DND-41 (cell line): ENCODE measurements around the gene PABPC1L.

Experiments used
- ATAC-seq: fragments of 200-7000 bp; cut with Tn5 transposase; 3 replicates; pipeline ENCODE4 v1.9.1; 2021; ENCODE audit warnings: low read depth; ENCODE audit not compliant: insufficient read depth
- DNase-seq: peaks from one replicate; pipeline ENCODE4 v3.0.0-alpha.2; 2020
- H2AFZ ChIP-seq: 2 replicates; pipeline ENCODE4 v1.6.0; 2012; ENCODE audit warnings: low read depth, low read length
- H3K27ac ChIP-seq: 2 replicates; pipeline ENCODE4 v1.5.1; 2012; ENCODE audit warnings: low read length, inconsistent platforms
- H3K27me3 ChIP-seq: fragments of 200-600 bp; sonication (generic); 2 replicates; pipeline ENCODE4 v1.6.0; 2012; ENCODE audit warnings: low read length, mild to moderate bottlenecking, inconsistent platforms; ENCODE audit not compliant: insufficient read depth, poor library complexity
- H3K36me3 ChIP-seq: 2 replicates; pipeline ENCODE4 v1.5.1; 2012; ENCODE audit warnings: low read length, inconsistent platforms; ENCODE audit not compliant: insufficient read depth
- H3K4me1 ChIP-seq: 2 replicates; pipeline ENCODE4 v1.5.1; 2012; ENCODE audit warnings: mild to moderate bottlenecking, low read length; ENCODE audit not compliant: insufficient read depth
- H3K4me2 ChIP-seq: 2 replicates; pipeline ENCODE4 v1.6.0; 2012; ENCODE audit warnings: mild to moderate bottlenecking, moderate library complexity, low read length, inconsistent platforms; ENCODE audit not compliant: insufficient read depth
- H3K4me3 ChIP-seq, 2 experiments: fragments of 200-600 bp in 1 of 2; shearing (Covaris generic) in 1 of 2; 2 replicates each; pipeline ENCODE4 v1.5.1; 2012 to 2016; ENCODE audit warnings: inconsistent platforms in 2 of 2, low read length in 2 of 2, mild to moderate bottlenecking in 2 of 2, low read depth in 1 of 2, moderate library complexity in 1 of 2
- H3K79me2 ChIP-seq: 2 replicates; pipeline ENCODE4 v1.6.0; 2012; ENCODE audit warnings: low read length, inconsistent platforms; ENCODE audit not compliant: insufficient read depth
- H3K9ac ChIP-seq: 2 replicates; pipeline ENCODE4 v1.6.0; 2012; ENCODE audit warnings: low read depth, mild to moderate bottlenecking, inconsistent platforms, low read length, moderate library complexity
- H3K9me3 ChIP-seq: 2 replicates; pipeline ENCODE4 v1.5.1; 2012; ENCODE audit warnings: low read length, moderate library complexity, mild to moderate bottlenecking, inconsistent platforms; ENCODE audit not compliant: insufficient read depth, severe bottlenecking
- H4K20me1 ChIP-seq: 2 replicates; pipeline ENCODE4 v1.6.0; 2012; ENCODE audit warnings: low read length; ENCODE audit not compliant: insufficient read depth
- CTCF ChIP-seq: IDR thresholded peaks from 2 replicates; pipeline ENCODE4 v1.5.1; 2012; ENCODE audit warnings: borderline replicate concordance, low read length, moderate library complexity, mild to moderate bottlenecking; ENCODE audit not compliant: poor library complexity, severe bottlenecking; ENCODE audit errors: extremely low read depth
- EZH2 ChIP-seq: IDR thresholded peaks from 3 replicates; pipeline ENCODE4 v1.6.1; 2012; ENCODE audit warnings: borderline replicate concordance, low read depth, mild to moderate bottlenecking, moderate library complexity, low read length, inconsistent platforms; ENCODE audit not compliant: severe bottlenecking

The PABPC1L gene

GRCh38 chr20:44891826-44892225 lies 18.0 kb upstream of the PABPC1L start:
- Histone ChIP-seq H3K27ac (no peak overlapping the region), H3K4me1 (peaks cover 30% of the 10 kb centered on the region), H3K9me3 (no peaks in the 10 kb centered on the region), H3K27me3 (no peaks in the 10 kb centered on the region), H3K9ac (no peak overlapping the region), H3K4me3 (no peak overlapping the region), H2AFZ (no peak overlapping the region), H3K79me2 (peaks cover 99% of the 10 kb centered on the region), H4K20me1 (peaks cover 90% of the 10 kb centered on the region), H3K36me3 (peaks cover 51% of the 10 kb centered on the region), H3K4me2 (peak overlapping the region; percentile 14; the same call in 1 of the 2 replicates)
- no peak for DNase-seq
- ATAC-seq, result no peak
- no peak for TF ChIP-seq CTCF
- no peak for TF ChIP-seq EZH2

- Histone ChIP-seq H3K79me2 (peaks cover 99% of the 10 kb centered on the region), H3K36me3 (peaks cover 40% of the 10 kb centered on the region), H3K4me3 (no peak overlapping the region), H4K20me1 (peaks cover 90% of the 10 kb centered on the region), H3K27me3 (no peaks in the 10 kb centered on the region), H3K9me3 (no peaks in the 10 kb centered on the region), H2AFZ (no peak overlapping the region), H3K27ac (no peak overlapping the region), H3K4me1 (peaks cover 3% of the 10 kb centered on the region; the same call in 1 of the 2 replicates), H3K4me2 (no peak overlapping the region), H3K9ac (no peak overlapping the region)
- DNase-seq (no peak), ATAC-seq (no peak)
- TF ChIP-seq EZH2 (no peak), CTCF (no peak)
Measured at GRCh38 chr20:44894959-44895358, 14.9 kb upstream of the PABPC1L start.

GRCh38 chr20:44896583-44896982 lies 13.3 kb upstream of the PABPC1L start:
- H3K9ac ChIP-seq, result no peak overlapping the region
- no peaks in the 10 kb centered on the region for H3K27me3 ChIP-seq
- no peak overlapping the region for H3K4me3 ChIP-seq
- ATAC-seq (no peak), DNase-seq (no peak)
- H4K20me1 ChIP-seq, result peaks cover 93% of the 10 kb centered on the region
- H2AFZ ChIP-seq, result no peak overlapping the region
- no peak overlapping the region for H3K27ac ChIP-seq
- H3K4me1 ChIP-seq, result no peaks in the 10 kb centered on the region
- H3K36me3 ChIP-seq, result peaks cover 50% of the 10 kb centered on the region
- H3K4me2 ChIP-seq, result no peak overlapping the region; the same call in 1 of the 2 replicates
- H3K79me2 ChIP-seq, result peaks cover 100% of the 10 kb centered on the region
- no peak for TF ChIP-seq CTCF
- H3K9me3 ChIP-seq, result no peaks in the 10 kb centered on the region

GRCh38 chr20:44897133-44897532 lies 12.7 kb upstream of the PABPC1L start:
- peaks cover 93% of the 10 kb centered on the region for H4K20me1 ChIP-seq
- H3K4me2 ChIP-seq, result no peak overlapping the region
- peaks cover 100% of the 10 kb centered on the region for H3K79me2 ChIP-seq
- ATAC-seq (no peak), DNase-seq (no peak)
- H2AFZ ChIP-seq, result no peak overlapping the region
- H3K4me3 ChIP-seq, result no peak overlapping the region
- no peaks in the 10 kb centered on the region for H3K27me3 ChIP-seq
- H3K27ac ChIP-seq, result no peak overlapping the region
- no peak overlapping the region for H3K9ac ChIP-seq
- no peaks in the 10 kb centered on the region for H3K9me3 ChIP-seq
- H3K36me3 ChIP-seq, result peaks cover 50% of the 10 kb centered on the region
- no peaks in the 10 kb centered on the region for H3K4me1 ChIP-seq
- no peak for TF ChIP-seq EZH2
- no peak for TF ChIP-seq CTCF
